Gastroesophageal sphincter (tissue), 4 donors: ENCODE results near the gene CIRBP. TPM values are rescaled to one million over a fixed set of nuclear protein-coding genes. Genes with fewer than 3 reads are reported as not detected.

Experiments used
- ATAC-seq: fragments of 150-250 bp; one replicate; pipeline ENCODE4 v1.9.1; 2016; ENCODE audit warnings: mild to moderate bottlenecking, moderate library complexity
- H3K27ac ChIP-seq, 4 donors: fragments of 200-600 bp; sonication (generic) in 3 of 4; 1 replicate in 3 of 4; 2 replicates in 1 of 4; pipeline ENCODE4 v1.5.1; 2016 to 2019
- H3K27me3 ChIP-seq: fragments of 200-600 bp; sonication (generic); one replicate; pipeline ENCODE4 v1.5.1; 2019
- H3K36me3 ChIP-seq, 2 donors: fragments of 200-600 bp; sonication (generic); one replicate each; pipeline ENCODE4 v1.5.1; 2019; ENCODE audit warnings: control low read depth in 1 of 2
- H3K4me1 ChIP-seq, 3 donors: fragments of 200-600 bp; sonication (generic); 1 replicate in 2 of 3; 2 replicates in 1 of 3; pipeline ENCODE4 v1.5.1; 2016 to 2019; ENCODE audit warnings: control low read depth in 2 of 3
- H3K4me3 ChIP-seq, 2 donors: fragments of 200-600 bp; sonication (generic); one replicate each; pipeline ENCODE4 v1.5.1; 2019; ENCODE audit warnings: mild to moderate bottlenecking in 1 of 2, moderate library complexity in 1 of 2
- H3K9me3 ChIP-seq, 3 donors: fragments of 200-600 bp; sonication (generic); one replicate each; pipeline ENCODE4 v1.5.1; 2017 to 2019; ENCODE audit warnings: control low read depth in 2 of 3
- CTCF ChIP-seq, 4 experiments: fragments of 200-600 bp in 2 of 4; fragments of 450-650 bp in 2 of 4; sonication (generic) in 1 of 4; IDR thresholded peaks; one replicate each; pipeline ENCODE4 v1.5.1; 2017 to 2019; ENCODE audit warnings: antibody characterized with exemption in 4 of 4, mild to moderate bottlenecking in 2 of 4, moderate library complexity in 2 of 4
- EP300 ChIP-seq: sonication (generic); formaldehyde crosslinking; IDR thresholded peaks from one replicate; pipeline ENCODE4 v1.6.1; 2017; ENCODE audit warnings: antibody characterized with exemption, mild to moderate bottlenecking
- POLR2A ChIP-seq, 2 donors: fragments of 450-650 bp; IDR thresholded peaks; one replicate each; pipeline ENCODE4 v1.6.1; 2017; ENCODE audit warnings: antibody characterized with exemption in 2 of 2, mild to moderate bottlenecking in 2 of 2, moderate library complexity in 1 of 2
- POLR2AphosphoS5 ChIP-seq: sonication (generic); formaldehyde crosslinking; IDR thresholded peaks from one replicate; pipeline ENCODE4 v1.6.1; 2017; ENCODE audit warnings: antibody characterized with exemption
- WGBS, 2 donors: methylation state at CpG; one replicate each; pipeline ENCODE4 v1.1.5; 2018; ENCODE audit warnings: low coverage in 1 of 2; 5-methylcytosine and 5-hydroxymethylcytosine counted together
- total RNA-seq, 4 donors: library from RNA; depleted of rRNA; stranded (reverse); fragments of >200 nt; gene quantifications; one replicate each; pipeline ENCODE4 v1.1.0, GENCODE V29; 2016

The CIRBP gene
- total RNA-seq, 4 donors from 2014 or later: 350 to 708 (median 559) TPM

- no peaks in the 10 kb centered on the region for H3K4me1 ChIP-seq
- H3K27ac ChIP-seq: no peak overlapping the region
- H3K4me3 ChIP-seq: no peak overlapping the region
- no peak for ATAC-seq
- peaks cover 63% of the 10 kb centered on the region for H3K27me3 ChIP-seq
- TF ChIP-seq POLR2AphosphoS5: no peak
- TF ChIP-seq POLR2A (IDR thresholded peaks at IDR 0.05): no peak
- TF ChIP-seq CTCF (IDR thresholded peaks at IDR 0.05): no peak
- TF ChIP-seq EP300: no peak
- 51 to 63% methylated on average over 7 of the region's 28 CpGs for WGBS, 2 donors
- no peaks in the 10 kb centered on the region for H3K36me3 ChIP-seq
- H3K9me3 ChIP-seq: no peaks in the 10 kb centered on the region
Observed at GRCh38 chr19:1309977-1310852, 41.1 kb downstream of the CIRBP start.

GRCh38 chr19:1310853-1311180 is 41.7 kb downstream of the CIRBP start:
- ATAC-seq: no peak
- Histone ChIP-seq H3K36me3 (no peaks in the 10 kb centered on the region), H3K4me3 (no peak overlapping the region), H3K9me3 (no peaks in the 10 kb centered on the region), H3K27me3 (peaks cover 69% of the 10 kb centered on the region), H3K4me1 (peaks cover 0 to 6% (median 0%) of the 10 kb centered on the region in 3 donors), H3K27ac (no peak overlapping the region)
- 85% methylated on average over 4 of the region's 18 CpGs; no CpG with 5 or more reads in 1 of the 2 donors for WGBS, 2 donors
- TF ChIP-seq POLR2AphosphoS5 (no peak), POLR2A (IDR thresholded peaks at IDR 0.05) (no peak), CTCF (IDR thresholded peaks at IDR 0.05) (no peak), EP300 (no peak)

- H3K27me3 ChIP-seq: peaks cover 77% of the 10 kb centered on the region
- TF ChIP-seq POLR2AphosphoS5: no peak
- TF ChIP-seq CTCF (IDR thresholded peaks at IDR 0.05): no peak
- no peak for TF ChIP-seq EP300
- TF ChIP-seq POLR2A (IDR thresholded peaks at IDR 0.05): no peak
- peaks cover 0 to 10% (median 0%) of the 10 kb centered on the region in 3 donors for H3K4me1 ChIP-seq
- no peaks in the 10 kb centered on the region for H3K9me3 ChIP-seq
- no peak for ATAC-seq
- no peaks in the 10 kb centered on the region for H3K36me3 ChIP-seq
- no peak overlapping the region for H3K4me3 ChIP-seq
- WGBS, 2 donors: no CpG with 5 or more reads among the region's 21 CpGs
- H3K27ac ChIP-seq: no peak overlapping the region
Observed at GRCh38 chr19:1311543-1312091, 42.5 kb downstream of the CIRBP start.

- Histone ChIP-seq H3K36me3 (no peaks in the 10 kb centered on the region), H3K9me3 (no peaks in the 10 kb centered on the region), H3K27me3 (peaks cover 90% of the 10 kb centered on the region), H3K4me3 (no peak overlapping the region), H3K4me1 (peaks cover 0 to 10% (median 0%) of the 10 kb centered on the region in 3 donors), H3K27ac (no peak overlapping the region)
- no peak for TF ChIP-seq EP300
- TF ChIP-seq POLR2AphosphoS5: no peak
- no peak for TF ChIP-seq POLR2A (IDR thresholded peaks at IDR 0.05)
- TF ChIP-seq CTCF (IDR thresholded peaks at IDR 0.05): no peak
- 23% methylated on average over 3 of the region's 61 CpGs; no CpG with 5 or more reads in 1 of the 2 donors for WGBS, 2 donors
- ATAC-seq: no peak
Observed at GRCh38 chr19:1312767-1313694, 43.9 kb downstream of the CIRBP start.
